ENCODE results near the gene NEDD4L.
"Not testable (repeated sequence)": the region's sequence is repeated elsewhere in the genome, so short reads cannot be mapped to it uniquely, and the experiment has no call there.

NEDD4L gene

GRCh38 chr18:58409802-58410445 is 365.9 kb downstream of the NEDD4L start:
- no peak for DNase-seq

GRCh38 chr18:58411323-58411722 is 367.3 kb downstream of the NEDD4L start:
- no peak for DNase-seq

GRCh38 chr18:58412844-58413666 is 369.0 kb downstream of the NEDD4L start:
- DNase-seq = no peak

- DNase-seq = no peak
These were observed 369.9 kb downstream of the NEDD4L start for GRCh38 chr18:58413667-58414628.

GRCh38 chr18:58416014-58416703 is 372.1 kb downstream of the NEDD4L start:
- no peak for DNase-seq

GRCh38 chr18:58416704-58417683 is 373.0 kb downstream of the NEDD4L start:
- DNase-seq = no peak

GRCh38 chr18:58417752-58418151 is 373.7 kb downstream of the NEDD4L start:
- no peak for DNase-seq

GRCh38 chr18:58418361-58418760 is 374.3 kb downstream of the NEDD4L start:
- no peak for DNase-seq

GRCh38 chr18:58419587-58420199 is 375.7 kb downstream of the NEDD4L start:
- DNase-seq = no peak

GRCh38 chr18:58426611-58427010 is 382.6 kb downstream of the NEDD4L start:
- no peak for DNase-seq

- DNase-seq = no peak
These were observed 383.3 kb downstream of the NEDD4L start for GRCh38 chr18:58427321-58427720.

- no peak for DNase-seq
These were observed 385.4 kb downstream of the NEDD4L start for GRCh38 chr18:58429442-58429841.

- no peak for DNase-seq
These were observed 387.2 kb downstream of the NEDD4L start for GRCh38 chr18:58431215-58431614.

- no peak for DNase-seq
These were observed 388.2 kb downstream of the NEDD4L start for GRCh38 chr18:58432050-58432727.

GRCh38 chr18:58435221-58436005 is 391.4 kb downstream of the NEDD4L start:
- not testable (repeated sequence) for DNase-seq

- peak; percentile 5 to 14 for DNase-seq
These were observed 394.3 kb downstream of the NEDD4L start for GRCh38 chr18:58438161-58438957.

GRCh38 chr18:58438958-58439300 is 394.9 kb downstream of the NEDD4L start:
- no peak for DNase-seq

- no peak for DNase-seq
These were observed 399.6 kb downstream of the NEDD4L start for GRCh38 chr18:58443671-58444070.

Measured in activated CD4-positive, alpha-beta T cell treated with anti-CD3 and anti-CD28 coated beads, Interleukin-2, amount 50 U/mL, for 48 hours (primary cell).